ENCODE measurements around the gene AIFM2. TPM values are rescaled to one million over a fixed set of nuclear protein-coding genes. Genes with fewer than 3 reads are reported as not detected.

AIFM2 gene
- total and polyA plus RNA-seq, 2 donors (not counting 3 experiments of a cell fraction or from before 2014, with no cell fraction given), result 6.9 to 8.7 TPM

DNA sequence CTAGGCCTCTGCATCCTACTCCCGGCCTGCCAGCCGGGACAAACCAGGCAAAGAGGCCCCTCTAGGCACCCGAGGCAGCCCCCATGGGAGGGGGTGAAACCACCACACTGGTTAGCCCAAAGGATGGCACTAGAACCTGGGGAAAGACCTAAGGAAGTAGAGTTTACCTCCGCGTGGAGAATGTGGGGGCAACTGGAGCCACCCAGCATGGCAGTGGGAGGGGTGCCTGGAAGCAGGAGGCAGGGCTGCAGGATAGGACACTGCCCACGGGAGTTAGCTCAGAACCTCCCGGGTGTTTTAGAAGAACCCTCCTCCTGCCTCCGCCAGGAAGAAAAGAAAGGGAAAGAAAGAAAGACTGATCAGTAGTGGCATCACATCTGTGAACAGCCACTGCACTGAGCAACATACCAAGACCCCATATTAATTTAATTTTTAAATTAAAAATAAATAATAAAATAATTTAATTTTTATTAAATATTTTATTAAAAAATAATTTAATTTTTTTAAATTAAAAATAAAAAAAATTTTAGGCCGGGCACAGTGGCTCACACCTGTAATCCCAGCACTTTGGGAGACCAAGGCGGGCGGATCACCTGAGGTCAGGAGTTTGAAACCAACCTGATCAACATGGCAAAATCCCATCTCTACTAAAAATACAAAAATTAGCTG is 11.2 kb downstream of the AIFM2 start:
- H3K36me3 ChIP-seq (ENCODE audit: control insufficient read depth in 2 of 2, extremely low read depth in 1 of 2, insufficient read depth in 2 of 2, low read length in 2 of 2), result no peaks in the 10 kb centered on the region
- H3K4me3 ChIP-seq (replicated peaks in 1 of 3; ENCODE audit: insufficient read depth in 1 of 3, low read depth in 1 of 3, low read length in 3 of 3), result no peak overlapping the region
- H3K4me2 ChIP-seq (ENCODE audit: insufficient read depth, low read length), result no peak overlapping the region
- no peaks in the 10 kb centered on the region for H3K9me3 ChIP-seq (replicated peaks; ENCODE audit: control insufficient read depth, insufficient read depth, low read length)
- H3K27me3 ChIP-seq (ENCODE audit: control insufficient read depth in 2 of 2, insufficient read depth in 2 of 2, low read length in 2 of 2), result no peaks in the 10 kb centered on the region
- no peaks in the 10 kb centered on the region for H3K4me1 ChIP-seq (ENCODE audit: control insufficient read depth, extremely low read depth, insufficient read depth, low read length)
- no TSS peak for BruUV-seq (replicated peaks)
- no peak for TF ChIP-seq JUN (IDR thresholded peaks at IDR 0.05; ENCODE audit: borderline replicate concordance, insufficient read depth, insufficient read length, low read depth)
- no peak for TF ChIP-seq POLR2A (IDR thresholded peaks at IDR 0.05; ENCODE audit: low read depth, low read length)
- TF ChIP-seq, protein P1, sequence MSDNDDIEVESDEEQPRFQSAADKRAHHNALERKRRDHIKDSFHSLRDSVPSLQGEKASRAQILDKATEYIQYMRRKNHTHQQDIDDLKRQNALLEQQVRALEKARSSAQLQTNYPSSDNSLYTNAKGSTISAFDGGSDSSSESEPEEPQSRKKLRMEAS (IDR thresholded peaks at IDR 0.05; ENCODE audit: insufficient read depth, insufficient read length), result no peak
- no peaks in the 10 kb centered on the region for H3K9me1 ChIP-seq (replicated peaks; ENCODE audit: control insufficient read depth, extremely low read depth, insufficient read depth, low read length)
- no peak overlapping the region for H3K27ac ChIP-seq (ENCODE audit: insufficient read depth, low read depth, low read length)
- no peaks in the 10 kb centered on the region for H3K79me2 ChIP-seq (ENCODE audit: control insufficient read depth, insufficient read depth, low read length)
- no peak for FAIRE-seq
- intact Hi-C loops (cut with micrococcal nuclease) (no loop called here), dilution Hi-C loops (cut with MboI; ENCODE audit: extremely low pct_ligation_motif_present, low sequenced_read_pairs) (no loop called here)
- POLR2A ChIA-PET, result no interaction called here
- H3K9ac ChIP-seq (replicated peaks; ENCODE audit: extremely low read depth, insufficient read depth, low read length), result no peak overlapping the region
- no peak overlapping the region for H2AFZ ChIP-seq (ENCODE audit: low read depth, low read length)
- H4K20me1 ChIP-seq (replicated peaks; ENCODE audit: control insufficient read depth, extremely low read depth, insufficient read depth, low read length), result no peaks in the 10 kb centered on the region
- CTCF ChIA-PET, result interaction anchor here (1.2 kb wide), 1 partner anchor 14 kb away, joined by 3 read pairs; no protein-coding TSS in a partner anchor
- DNase-seq (ENCODE audit: low read depth, low spot score), result no peak

DNA sequence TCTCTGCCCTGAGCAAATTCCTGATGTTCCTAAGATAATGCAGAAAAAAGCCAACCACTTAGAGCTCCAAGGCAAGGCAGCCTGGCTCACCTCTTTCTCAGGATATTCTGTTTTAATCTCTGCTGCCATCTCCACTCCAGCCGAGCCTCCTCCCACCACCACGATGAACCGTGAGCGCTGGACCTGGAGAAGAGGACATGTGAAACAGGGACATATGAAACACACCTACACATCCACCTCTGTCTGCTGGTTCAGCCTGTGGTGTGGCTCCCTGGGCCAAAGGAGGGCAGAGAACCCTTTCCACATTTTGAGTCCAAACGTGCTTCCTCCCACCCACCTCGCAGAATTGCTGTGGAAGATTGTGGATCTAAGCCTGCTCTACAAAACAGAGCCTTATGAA is 12.2 kb downstream of the AIFM2 start:
- Histone ChIP-seq H3K4me1 (ENCODE audit: control insufficient read depth, extremely low read depth, insufficient read depth, low read length) (peaks cover 6% of the 10 kb centered on the region), H3K36me3 (ENCODE audit: control insufficient read depth in 2 of 2, extremely low read depth in 1 of 2, insufficient read depth in 2 of 2, low read length in 2 of 2) (no peaks in the 10 kb centered on the region), H3K9me1 (replicated peaks; ENCODE audit: control insufficient read depth, extremely low read depth, insufficient read depth, low read length) (no peaks in the 10 kb centered on the region), H3K4me2 (ENCODE audit: insufficient read depth, low read length) (no peak overlapping the region), H2AFZ (ENCODE audit: low read depth, low read length) (no peak overlapping the region), H4K20me1 (replicated peaks; ENCODE audit: control insufficient read depth, extremely low read depth, insufficient read depth, low read length) (no peaks in the 10 kb centered on the region), H3K9me3 (replicated peaks; ENCODE audit: control insufficient read depth, insufficient read depth, low read length) (no peaks in the 10 kb centered on the region), H3K27me3 (ENCODE audit: control insufficient read depth in 2 of 2, insufficient read depth in 2 of 2, low read length in 2 of 2) (no peaks in the 10 kb centered on the region), H3K79me2 (ENCODE audit: control insufficient read depth, insufficient read depth, low read length) (no peaks in the 10 kb centered on the region), H3K9ac (replicated peaks; ENCODE audit: extremely low read depth, insufficient read depth, low read length) (no peak overlapping the region), H3K27ac (ENCODE audit: insufficient read depth, low read depth, low read length) (no peak overlapping the region), H3K4me3 (replicated peaks in 1 of 3; ENCODE audit: insufficient read depth in 1 of 3, low read depth in 1 of 3, low read length in 3 of 3) (no peak overlapping the region)
- ChIA-PET CTCF (no interaction called here), POLR2A (interaction anchor here (0.7 kb wide), 1 partner anchor 45 kb away, joined by 5 read pairs; no protein-coding TSS in a partner anchor)
- FAIRE-seq (no peak), DNase-seq (ENCODE audit: low read depth, low spot score) (no peak)
- intact Hi-C loops (cut with micrococcal nuclease), result no loop called here
- TF ChIP-seq POLR2AphosphoS5 (IDR thresholded peaks at IDR 0.05; ENCODE audit: insufficient read depth, low read depth, low read length) (no peak), GATA2 (IDR thresholded peaks at IDR 0.05; ENCODE audit: insufficient read depth, insufficient read length, low read depth, low read length) (no peak), EZH2 (IDR thresholded peaks at IDR 0.05; ENCODE audit: borderline replicate concordance, low read depth, low read length, severe bottlenecking) (no peak), FOS (IDR thresholded peaks at IDR 0.05; ENCODE audit: borderline replicate concordance, insufficient read depth, low read length) (no peak), JUN (IDR thresholded peaks at IDR 0.05; ENCODE audit: borderline replicate concordance, insufficient read depth, insufficient read length, low read depth) (no peak), MYC (IDR thresholded peaks at IDR 0.05; ENCODE audit: low read depth, low read length) (no peak), POLR2A (IDR thresholded peaks at IDR 0.05; ENCODE audit: low read depth, low read length) (no peak)
- TF ChIP-seq, protein P2, sequence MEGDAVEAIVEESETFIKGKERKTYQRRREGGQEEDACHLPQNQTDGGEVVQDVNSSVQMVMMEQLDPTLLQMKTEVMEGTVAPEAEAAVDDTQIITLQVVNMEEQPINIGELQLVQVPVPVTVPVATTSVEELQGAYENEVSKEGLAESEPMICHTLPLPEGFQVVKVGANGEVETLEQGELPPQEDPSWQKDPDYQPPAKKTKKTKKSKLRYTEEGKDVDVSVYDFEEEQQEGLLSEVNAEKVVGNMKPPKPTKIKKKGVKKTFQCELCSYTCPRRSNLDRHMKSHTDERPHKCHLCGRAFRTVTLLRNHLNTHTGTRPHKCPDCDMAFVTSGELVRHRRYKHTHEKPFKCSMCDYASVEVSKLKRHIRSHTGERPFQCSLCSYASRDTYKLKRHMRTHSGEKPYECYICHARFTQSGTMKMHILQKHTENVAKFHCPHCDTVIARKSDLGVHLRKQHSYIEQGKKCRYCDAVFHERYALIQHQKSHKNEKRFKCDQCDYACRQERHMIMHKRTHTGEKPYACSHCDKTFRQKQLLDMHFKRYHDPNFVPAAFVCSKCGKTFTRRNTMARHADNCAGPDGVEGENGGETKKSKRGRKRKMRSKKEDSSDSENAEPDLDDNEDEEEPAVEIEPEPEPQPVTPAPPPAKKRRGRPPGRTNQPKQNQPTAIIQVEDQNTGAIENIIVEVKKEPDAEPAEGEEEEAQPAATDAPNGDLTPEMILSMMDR (IDR thresholded peaks at IDR 0.05; ENCODE audit: extremely low read depth in 1 of 2, insufficient read depth in 1 of 2, low read depth in 1 of 2, low read length in 2 of 2), result no peak
- TF ChIP-seq, protein P1 (IDR thresholded peaks at IDR 0.05; ENCODE audit: insufficient read depth, insufficient read length), result no peak
- dilution Hi-C loops (cut with MboI; ENCODE audit: extremely low pct_ligation_motif_present, low sequenced_read_pairs), result no loop called here
- no TSS peak for BruUV-seq (replicated peaks)

Measured in endothelial cell of umbilical vein (primary cell).